ENCODE data around the gene MUC6. TPM values are rescaled to one million over a fixed set of nuclear protein-coding genes. Genes with fewer than 3 reads are reported as not detected.

Gene MUC6
- total RNA-seq, 3 donors from 2014 or later (not counting 1 experiment from before 2014, with no cell fraction given) = not detected

DNA sequence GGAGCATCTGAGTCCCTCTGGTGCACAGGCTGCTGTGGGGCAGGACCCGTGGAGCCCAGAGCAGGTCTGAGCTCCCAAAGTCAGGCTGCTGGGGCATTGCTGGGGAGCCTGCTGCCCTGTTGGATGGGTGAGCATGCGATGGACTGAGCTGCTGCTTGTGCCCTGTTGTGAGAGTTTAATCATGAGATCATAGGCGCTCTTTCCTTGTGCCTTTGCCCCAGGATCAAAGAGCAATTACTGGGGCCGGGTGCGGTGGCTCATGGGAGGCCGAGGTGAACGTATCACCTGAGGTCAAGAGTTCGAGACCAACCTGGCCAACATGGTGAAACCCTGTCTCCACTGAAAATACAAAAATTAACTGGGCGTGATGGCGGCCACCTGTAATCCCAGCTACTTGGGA lies 37.5 kb downstream of the MUC6 start:
- TF ChIP-seq, protein P1, sequence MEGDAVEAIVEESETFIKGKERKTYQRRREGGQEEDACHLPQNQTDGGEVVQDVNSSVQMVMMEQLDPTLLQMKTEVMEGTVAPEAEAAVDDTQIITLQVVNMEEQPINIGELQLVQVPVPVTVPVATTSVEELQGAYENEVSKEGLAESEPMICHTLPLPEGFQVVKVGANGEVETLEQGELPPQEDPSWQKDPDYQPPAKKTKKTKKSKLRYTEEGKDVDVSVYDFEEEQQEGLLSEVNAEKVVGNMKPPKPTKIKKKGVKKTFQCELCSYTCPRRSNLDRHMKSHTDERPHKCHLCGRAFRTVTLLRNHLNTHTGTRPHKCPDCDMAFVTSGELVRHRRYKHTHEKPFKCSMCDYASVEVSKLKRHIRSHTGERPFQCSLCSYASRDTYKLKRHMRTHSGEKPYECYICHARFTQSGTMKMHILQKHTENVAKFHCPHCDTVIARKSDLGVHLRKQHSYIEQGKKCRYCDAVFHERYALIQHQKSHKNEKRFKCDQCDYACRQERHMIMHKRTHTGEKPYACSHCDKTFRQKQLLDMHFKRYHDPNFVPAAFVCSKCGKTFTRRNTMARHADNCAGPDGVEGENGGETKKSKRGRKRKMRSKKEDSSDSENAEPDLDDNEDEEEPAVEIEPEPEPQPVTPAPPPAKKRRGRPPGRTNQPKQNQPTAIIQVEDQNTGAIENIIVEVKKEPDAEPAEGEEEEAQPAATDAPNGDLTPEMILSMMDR (IDR thresholded peaks at IDR 0.05) = no peak
- Histone ChIP-seq H3K36me3 (ENCODE audit: control insufficient read depth, insufficient read depth, low read length) (peaks cover 39% of the 10 kb centered on the region), H3K27me3 (ENCODE audit: control insufficient read depth, insufficient read depth, low read length) (no peaks in the 10 kb centered on the region), H3K27ac (ENCODE audit: low read length) (no peak overlapping the region), H3K4me1 (ENCODE audit: control insufficient read depth, insufficient read depth, low read length) (peaks cover 10% of the 10 kb centered on the region), H3K4me3 (ENCODE audit: low read length) (no peak overlapping the region), H3K9me3 (ENCODE audit: control insufficient read depth, insufficient read depth, low read length) (no peaks in the 10 kb centered on the region)
- intact Hi-C loops (cut with micrococcal nuclease) = no loop called here
- Mint-ChIP-seq H3K9me3 (no peaks in the 10 kb centered on the region), H3K36me3 (no peaks in the 10 kb centered on the region), H3K4me1 (peaks cover 31 to 32% of the 10 kb centered on the region in 2 donors), H3K27me3 (ENCODE audit: low read depth in 2 of 2) (no peaks in the 10 kb centered on the region), H3K4me3 (no peak overlapping the region), H3K27ac (no peak overlapping the region)
- WGBS (ENCODE audit: insufficient coverage) = 98% methylated on average over 10 of the region's 10 CpGs
- DNase-seq (no peak), ATAC-seq (no peak)

DNA sequence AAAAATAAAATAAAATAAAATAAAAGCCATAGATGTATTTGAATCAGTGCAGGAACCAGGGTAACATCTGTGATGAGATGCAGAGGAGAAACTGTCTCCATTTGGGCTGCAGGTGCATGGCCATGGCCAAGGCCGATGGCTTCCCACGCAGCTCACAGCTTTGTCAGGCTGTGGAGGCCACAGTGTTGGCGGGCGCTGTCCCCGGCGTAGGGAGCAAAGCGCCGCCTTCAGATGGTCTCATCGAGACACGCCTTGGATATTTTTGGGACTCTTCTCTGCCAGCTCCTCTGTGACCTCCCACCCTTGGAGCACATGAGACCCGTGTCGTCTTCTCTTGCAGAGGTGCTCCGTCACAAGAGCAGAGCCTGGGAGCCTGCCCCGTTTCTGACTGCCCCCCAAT lies 38.6 kb downstream of the MUC6 start:
- Histone ChIP-seq H3K27ac (ENCODE audit: low read length) (no peak overlapping the region), H3K27me3 (ENCODE audit: control insufficient read depth, insufficient read depth, low read length) (no peaks in the 10 kb centered on the region), H3K4me1 (ENCODE audit: control insufficient read depth, insufficient read depth, low read length) (peaks cover 10% of the 10 kb centered on the region), H3K36me3 (ENCODE audit: control insufficient read depth, insufficient read depth, low read length) (peaks cover 36% of the 10 kb centered on the region), H3K9me3 (ENCODE audit: control insufficient read depth, insufficient read depth, low read length) (no peaks in the 10 kb centered on the region), H3K4me3 (ENCODE audit: low read length) (no peak overlapping the region)
- peaks cover 31 to 32% of the 10 kb centered on the region in 2 donors for H3K4me1 Mint-ChIP-seq
- TF ChIP-seq, protein P1 (IDR thresholded peaks at IDR 0.05) = no peak
- no peak overlapping the region for H3K4me3 Mint-ChIP-seq
- ATAC-seq (no peak), DNase-seq (no peak)
- 94% methylated on average over 14 of the region's 14 CpGs for WGBS (ENCODE audit: insufficient coverage)
- intact Hi-C loops (cut with micrococcal nuclease) = no loop called here
- H3K27ac Mint-ChIP-seq = no peak overlapping the region
- no peaks in the 10 kb centered on the region for H3K9me3 Mint-ChIP-seq
- H3K27me3 Mint-ChIP-seq (ENCODE audit: low read depth in 2 of 2) = no peaks in the 10 kb centered on the region
- no peaks in the 10 kb centered on the region for H3K36me3 Mint-ChIP-seq

DNA sequence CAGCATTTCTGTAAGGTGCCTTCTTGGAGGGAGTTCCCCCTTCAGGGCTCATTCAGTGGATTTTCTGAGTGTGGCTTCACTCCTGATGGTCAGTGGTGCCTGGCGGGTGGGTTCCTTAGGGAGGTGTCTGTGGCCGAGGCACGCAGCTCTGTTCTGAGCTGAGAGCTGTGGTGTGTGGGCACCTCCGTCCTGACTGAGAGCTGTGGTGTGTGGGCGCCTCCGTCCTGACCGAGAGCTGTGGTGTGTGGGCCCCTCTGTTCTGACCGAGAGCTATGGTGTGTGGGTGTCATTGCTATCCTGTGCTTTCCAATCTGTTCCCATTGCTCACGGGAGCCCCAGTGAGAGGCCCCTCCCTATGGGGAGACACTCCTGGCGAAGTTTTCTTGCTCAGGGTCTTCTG lies 39.8 kb downstream of the MUC6 start:
- no peaks in the 10 kb centered on the region for H3K36me3 Mint-ChIP-seq
- Histone ChIP-seq H3K27me3 (ENCODE audit: control insufficient read depth, insufficient read depth, low read length) (no peaks in the 10 kb centered on the region), H3K9me3 (ENCODE audit: control insufficient read depth, insufficient read depth, low read length) (no peaks in the 10 kb centered on the region), H3K27ac (ENCODE audit: low read length) (no peak overlapping the region), H3K36me3 (ENCODE audit: control insufficient read depth, insufficient read depth, low read length) (peaks cover 36% of the 10 kb centered on the region), H3K4me3 (ENCODE audit: low read length) (no peak overlapping the region), H3K4me1 (ENCODE audit: control insufficient read depth, insufficient read depth, low read length) (peaks cover 10% of the 10 kb centered on the region)
- no peaks in the 10 kb centered on the region for H3K9me3 Mint-ChIP-seq
- peaks cover 30 to 32% of the 10 kb centered on the region in 2 donors for H3K4me1 Mint-ChIP-seq
- H3K27me3 Mint-ChIP-seq (ENCODE audit: low read depth in 2 of 2) = no peaks in the 10 kb centered on the region
- H3K4me3 Mint-ChIP-seq = peak overlapping the region; percentile 28
- ATAC-seq (peak in 1 of 3 donors; percentile 73), DNase-seq (no peak)
- H3K27ac Mint-ChIP-seq = peak overlapping the region; percentile 79 to 83
- 52% methylated on average over 10 of the region's 10 CpGs for WGBS (ENCODE audit: insufficient coverage)
- intact Hi-C loops (cut with micrococcal nuclease) = no loop called here
- TF ChIP-seq, protein P1 (IDR thresholded peaks at IDR 0.05) = no peak

DNA sequence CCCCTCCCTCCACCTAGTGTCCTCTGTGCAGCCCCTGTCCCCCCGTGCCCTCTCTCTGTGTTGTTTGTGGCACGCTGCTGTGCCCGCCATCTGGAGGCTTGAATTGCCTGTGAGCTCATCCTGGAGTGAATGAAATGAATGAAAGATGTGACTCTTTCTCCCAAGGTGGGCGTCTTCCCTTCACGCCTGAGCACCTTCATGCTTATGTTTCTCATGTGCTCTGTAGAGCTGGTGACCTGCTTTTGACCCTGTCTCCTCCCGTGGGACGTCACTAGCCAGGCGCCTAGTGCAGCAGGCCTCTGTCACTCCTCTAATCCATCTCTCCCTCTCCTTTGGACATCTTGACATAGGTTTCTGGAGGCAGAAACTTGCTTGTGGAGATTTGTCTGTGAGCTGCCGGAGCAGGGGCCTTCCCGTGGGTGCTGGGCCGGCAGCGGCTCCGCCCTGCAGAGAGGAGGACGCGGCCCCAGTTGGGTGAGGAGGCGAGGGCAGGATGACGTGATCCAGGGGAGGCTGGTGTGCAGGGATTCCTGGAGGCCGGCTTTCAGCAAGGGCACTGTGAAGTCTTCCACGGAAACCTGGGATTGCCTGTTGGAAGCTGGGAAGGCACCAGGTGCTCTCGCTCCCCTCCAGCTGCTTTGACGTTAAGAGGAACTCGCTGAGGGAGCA lies 40.6 kb downstream of the MUC6 start:
- WGBS (ENCODE audit: insufficient coverage) = 87% methylated on average over 22 of the region's 22 CpGs
- Mint-ChIP-seq H3K27me3 (ENCODE audit: low read depth in 2 of 2) (no peaks in the 10 kb centered on the region), H3K9me3 (no peaks in the 10 kb centered on the region), H3K4me3 (peak overlapping the region; percentile 21), H3K4me1 (peaks cover 23 to 30% of the 10 kb centered on the region in 2 donors), H3K27ac (peak overlapping the region; percentile 79 to 83), H3K36me3 (no peaks in the 10 kb centered on the region)
- Histone ChIP-seq H3K36me3 (ENCODE audit: control insufficient read depth, insufficient read depth, low read length) (peaks cover 33% of the 10 kb centered on the region), H3K27me3 (ENCODE audit: control insufficient read depth, insufficient read depth, low read length) (no peaks in the 10 kb centered on the region), H3K9me3 (ENCODE audit: control insufficient read depth, insufficient read depth, low read length) (no peaks in the 10 kb centered on the region), H3K27ac (ENCODE audit: low read length) (no peak overlapping the region), H3K4me3 (ENCODE audit: low read length) (no peak overlapping the region), H3K4me1 (ENCODE audit: control insufficient read depth, insufficient read depth, low read length) (peaks cover 10% of the 10 kb centered on the region)
- intact Hi-C loops (cut with micrococcal nuclease) = no loop called here
- DNase-seq = no peak
- TF ChIP-seq, protein P1 (IDR thresholded peaks at IDR 0.05) = no peak
- no peak for ATAC-seq
